ENCODE results near the gene NFIA. TPM values are rescaled to one million over a fixed set of nuclear protein-coding genes. Genes with fewer than 3 reads are reported as not detected.

NFIA gene
- total RNA-seq, 1 experiment from 2014 or later = 0.35 TPM

DNA sequence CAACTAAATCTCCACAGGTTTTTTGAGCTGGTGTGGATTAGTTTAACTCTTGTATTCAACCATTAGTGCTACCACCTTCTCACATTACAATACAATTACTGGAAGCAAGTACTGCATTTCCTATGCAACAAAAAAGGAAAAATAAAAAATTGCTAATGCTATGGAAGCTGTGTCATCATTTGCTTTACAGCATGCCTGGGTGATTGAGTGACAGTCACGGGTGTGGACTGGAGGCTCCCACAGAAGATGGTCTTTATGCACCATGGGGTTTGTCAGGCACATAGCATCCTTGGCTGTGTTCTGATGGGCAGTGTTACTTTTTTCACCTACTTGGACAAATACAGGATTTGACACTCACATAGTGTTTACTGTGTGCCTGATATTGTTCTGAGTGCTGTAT is 380.3 kb downstream of the NFIA start:
- no peaks in the 10 kb centered on the region for H3K9me3 ChIP-seq (ENCODE audit: control insufficient read depth, low read depth, low read length)

More for the DNA sequence above, 380.3 kb downstream of the NFIA start:
- no peaks in the 10 kb centered on the region for H4K20me1 ChIP-seq (ENCODE audit: control insufficient read depth, insufficient read depth, insufficient read length)
- H4K91ac ChIP-seq (ENCODE audit: insufficient read length, low read depth, low read length) = no peak overlapping the region
- no peak overlapping the region for H3K18ac ChIP-seq (ENCODE audit: insufficient read length, low read depth, low read length)
- H3T11ph ChIP-seq (ENCODE audit: low read length) = no peak overlapping the region
- H2AK5ac ChIP-seq (ENCODE audit: insufficient read length, low read length) = no peak overlapping the region
- H2BK5ac ChIP-seq (ENCODE audit: insufficient read length, low read length) = no peak overlapping the region
- H2BK20ac ChIP-seq (ENCODE audit: low read depth, low read length, poor library complexity, severe bottlenecking) = no peak overlapping the region
- no peak overlapping the region for H2AFZ ChIP-seq (ENCODE audit: low read length)
- H3K14ac ChIP-seq (ENCODE audit: insufficient read depth, low read length) = no peak overlapping the region
- Mint-ChIP-seq H3K4me1 (peaks cover 41 to 47% of the 10 kb centered on the region in 2 experiments), H3K27me3 (ENCODE audit: low read depth) (peaks cover 19% of the 10 kb centered on the region), H3K36me3 (ENCODE audit: insufficient read depth in 1 of 3, low read depth in 3 of 3) (no peaks in the 10 kb centered on the region), H3K4me3 (peak overlapping the region in 1 of 2 experiments; percentile 21; a peak in 1 of 5 replicates), H3K27ac (0 out of 7 replicates have a peak overlapping the region, but pooled peaks of 1 of the 3 experiments have one; percentile 30), H3K9me3 (no peaks in the 10 kb centered on the region)
- no peak overlapping the region for H2BK15ac ChIP-seq (ENCODE audit: low read depth, low read length)
- no peak overlapping the region for H3K56ac ChIP-seq (ENCODE audit: insufficient read length, low read depth, low read length)
- H2BK120ac ChIP-seq (ENCODE audit: low read depth, low read length, poor library complexity, severe bottlenecking) = no peak overlapping the region
- TF ChIP-seq, protein P1, sequence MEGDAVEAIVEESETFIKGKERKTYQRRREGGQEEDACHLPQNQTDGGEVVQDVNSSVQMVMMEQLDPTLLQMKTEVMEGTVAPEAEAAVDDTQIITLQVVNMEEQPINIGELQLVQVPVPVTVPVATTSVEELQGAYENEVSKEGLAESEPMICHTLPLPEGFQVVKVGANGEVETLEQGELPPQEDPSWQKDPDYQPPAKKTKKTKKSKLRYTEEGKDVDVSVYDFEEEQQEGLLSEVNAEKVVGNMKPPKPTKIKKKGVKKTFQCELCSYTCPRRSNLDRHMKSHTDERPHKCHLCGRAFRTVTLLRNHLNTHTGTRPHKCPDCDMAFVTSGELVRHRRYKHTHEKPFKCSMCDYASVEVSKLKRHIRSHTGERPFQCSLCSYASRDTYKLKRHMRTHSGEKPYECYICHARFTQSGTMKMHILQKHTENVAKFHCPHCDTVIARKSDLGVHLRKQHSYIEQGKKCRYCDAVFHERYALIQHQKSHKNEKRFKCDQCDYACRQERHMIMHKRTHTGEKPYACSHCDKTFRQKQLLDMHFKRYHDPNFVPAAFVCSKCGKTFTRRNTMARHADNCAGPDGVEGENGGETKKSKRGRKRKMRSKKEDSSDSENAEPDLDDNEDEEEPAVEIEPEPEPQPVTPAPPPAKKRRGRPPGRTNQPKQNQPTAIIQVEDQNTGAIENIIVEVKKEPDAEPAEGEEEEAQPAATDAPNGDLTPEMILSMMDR (conservative IDR thresholded peaks at IDR 0.05) = no peak
- no peaks in the 10 kb centered on the region; the same call in 1 of the 2 replicates for H3K4me1 ChIP-seq (ENCODE audit: insufficient read depth, low read length)
- H3K23ac ChIP-seq (ENCODE audit: insufficient read length, low read depth, low read length) = no peak overlapping the region
- no peak overlapping the region for H4K8ac ChIP-seq (replicated peaks; ENCODE audit: insufficient read length, low read depth, low read length)
- H3K4me2 ChIP-seq (ENCODE audit: insufficient read depth, insufficient read length, low read length) = no peak overlapping the region
- H3K79me2 ChIP-seq (ENCODE audit: insufficient read depth, low read length) = no peaks in the 10 kb centered on the region
- H3K4ac ChIP-seq (ENCODE audit: low read depth, low read length) = no peak overlapping the region
- no peaks in the 10 kb centered on the region; the same call in 1 of the 2 replicates for H3K27me3 ChIP-seq (ENCODE audit: insufficient read depth, low read length)
- H3K79me1 ChIP-seq (ENCODE audit: insufficient read depth, low read depth, low read length, poor library complexity, severe bottlenecking) = no peaks in the 10 kb centered on the region
- no peaks in the 10 kb centered on the region for H3K23me2 ChIP-seq (ENCODE audit: insufficient read length, low read depth, low read length, poor library complexity, severe bottlenecking)
- no peak for DNase-seq
- no peak overlapping the region for H2BK12ac ChIP-seq (ENCODE audit: insufficient read length, low read depth, low read length)
- no peak overlapping the region for H3K27ac ChIP-seq (ENCODE audit: insufficient read length, low read depth, low read length)
- no peak overlapping the region for H4K5ac ChIP-seq (ENCODE audit: insufficient read length, low read depth, low read length)
- no CpG with 5 or more reads among the region's 1 CpG for WGBS (ENCODE audit: extremely low coverage, insufficient read length, low lambda C conversion rate)
- no peak overlapping the region for H3K9ac ChIP-seq (ENCODE audit: extremely low read depth, insufficient read length, low read length)

Data from H9 (cell line).